Urinary bladder (tissue), 4 donors: ENCODE measurements around the gene ANKZF1. TPM values are rescaled to one million over a fixed set of nuclear protein-coding genes. Genes with fewer than 3 reads are reported as not detected.

Experiments
- DNase-seq: peaks from one replicate; pipeline ENCODE4 v3.0.0-alpha.2; 2015; ENCODE audit errors: extremely low spot score
- H3K27ac ChIP-seq: one replicate; pipeline ENCODE4 v1.5.1; 2013; ENCODE audit warnings: low read depth, mild to moderate bottlenecking, moderate library complexity
- H3K36me3 ChIP-seq: one replicate; pipeline ENCODE4 v1.6.1; 2013; ENCODE audit warnings: mild to moderate bottlenecking, moderate library complexity; ENCODE audit not compliant: insufficient read depth
- H3K4me1 ChIP-seq: one replicate; pipeline ENCODE4 v1.6.1; 2013; ENCODE audit warnings: mild to moderate bottlenecking, moderate library complexity; ENCODE audit not compliant: insufficient read depth
- H3K4me3 ChIP-seq: one replicate; pipeline ENCODE4 v1.5.1; 2013; ENCODE audit warnings: low read depth, low read length
- WGBS: extraction: QIAGEN DNeasy Blood & Tissue Kit; methylation state at CpG from one replicate; pipeline ENCODE4 v1.1.7; 2013; 5-methylcytosine and 5-hydroxymethylcytosine counted together
- polyA plus RNA-seq: library from polyadenylated mRNA; stranded (reverse); fragments of 200-250 nt; gene quantifications from one replicate; pipeline ENCODE4 v1.2.3, GENCODE V29; 2013
- total RNA-seq: library from RNA; depleted of rRNA; stranded (reverse); fragments of >200 nt; gene quantifications from one replicate; pipeline ENCODE4 v1.2.3, GENCODE V29; 2014
- donor health status: healthy with polysubstance abuse.
- donor health status: healthy.

The ANKZF1 gene
- total and polyA plus RNA-seq, 2 donors, result 22.3 to 30.6 TPM

DNA sequence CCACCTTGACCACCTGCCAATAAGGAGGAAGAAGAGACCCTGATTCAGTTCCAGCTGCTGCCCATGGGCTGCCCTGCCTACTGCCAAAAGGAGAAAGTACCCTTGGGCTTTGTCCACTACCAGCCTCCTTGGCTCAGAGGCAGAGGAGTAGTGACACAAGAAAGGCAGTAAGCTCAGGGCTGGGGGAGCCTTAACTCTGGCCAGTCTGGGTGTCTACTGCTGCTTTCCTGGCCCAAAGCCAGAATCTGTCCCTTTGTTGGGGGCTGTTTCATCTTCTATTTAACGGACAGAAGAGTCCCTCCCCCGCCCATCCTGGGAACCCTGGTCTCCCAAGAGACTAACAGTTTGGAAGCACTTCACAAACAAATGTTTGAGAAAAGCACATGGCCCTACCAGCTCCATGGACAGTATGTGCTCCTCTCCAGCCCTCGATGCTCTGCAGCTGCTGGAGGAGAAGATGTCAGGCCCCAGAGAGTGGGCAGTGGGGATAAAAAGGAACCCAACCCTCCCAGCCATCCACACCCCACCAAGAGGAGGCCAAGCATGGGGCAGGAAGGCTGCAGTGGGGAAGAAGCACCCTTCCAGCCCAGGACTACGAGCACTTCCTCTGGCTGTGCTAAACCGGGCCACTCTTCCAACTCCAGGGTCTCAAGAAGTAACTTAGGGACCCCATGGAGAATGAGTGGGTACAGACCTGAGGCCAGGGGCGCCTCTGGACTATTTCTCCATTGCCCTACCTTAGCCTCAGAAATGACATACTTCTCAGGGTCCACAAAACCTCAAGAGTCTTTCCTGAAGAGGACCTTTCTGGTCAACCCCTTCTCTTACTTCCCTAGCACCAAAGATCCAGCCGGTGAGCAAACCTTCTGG, 1.3 kb upstream of the ANKZF1 start:
- 40% methylated on average over 7 of the region's 7 CpGs for WGBS
- Histone ChIP-seq H3K4me3 (peak overlapping the region; percentile 90), H3K36me3 (peaks cover 4% of the 10 kb centered on the region), H3K4me1 (no peaks in the 10 kb centered on the region), H3K27ac (peak overlapping the region; percentile 79)
- DNase-seq, result no peak

DNA sequence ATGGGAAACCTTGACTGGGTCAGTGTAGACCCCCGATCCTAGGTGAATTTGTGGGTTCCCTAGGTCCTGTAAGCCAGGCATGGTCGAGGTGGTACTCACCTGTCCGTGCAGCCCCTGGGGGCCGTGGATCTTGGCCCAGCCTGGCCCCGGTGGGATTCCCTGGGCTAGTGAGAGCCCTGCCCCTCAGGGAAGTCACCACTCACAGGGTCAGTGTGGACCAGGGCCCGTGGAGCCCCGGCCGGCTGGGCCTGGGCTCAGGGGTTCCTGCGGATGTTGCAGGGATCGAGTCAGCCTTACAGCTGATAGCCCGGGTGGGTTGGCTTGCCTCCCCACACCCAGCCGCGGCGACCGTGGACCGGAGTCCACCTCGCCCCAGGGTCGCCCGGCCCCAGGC, 698 bp upstream of the ANKZF1 start:
- 3% methylated on average over 19 of the region's 19 CpGs for WGBS
- no peak for DNase-seq
- H3K36me3 ChIP-seq, result peaks cover 8% of the 10 kb centered on the region
- peak overlapping the region; percentile 79 for H3K27ac ChIP-seq
- no peaks in the 10 kb centered on the region for H3K4me1 ChIP-seq
- H3K4me3 ChIP-seq, result peak overlapping the region; percentile 90

DNA sequence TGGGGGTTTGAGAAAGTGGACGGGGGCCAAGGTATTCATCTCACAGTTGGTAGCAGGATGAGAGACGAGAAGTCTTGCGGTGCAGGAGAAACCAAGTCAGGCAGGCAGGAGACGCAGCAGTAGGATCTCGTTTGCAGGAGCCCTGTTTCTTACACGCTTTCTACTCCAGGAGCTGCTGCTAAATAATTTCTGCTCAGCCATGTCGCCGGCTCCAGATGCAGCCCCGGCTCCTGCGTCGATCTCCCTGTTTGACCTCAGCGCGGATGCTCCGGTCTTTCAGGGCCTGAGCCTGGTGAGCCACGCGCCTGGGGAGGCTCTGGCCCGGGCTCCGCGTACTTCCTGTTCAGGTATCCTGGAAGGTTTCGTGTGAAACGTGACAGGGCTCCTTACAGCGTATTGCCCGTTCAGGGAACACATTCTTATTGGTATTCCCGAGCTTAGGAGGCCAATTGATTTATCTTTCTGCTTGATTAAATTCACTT, 494 bp downstream of the ANKZF1 start:
- peaks cover 10% of the 10 kb centered on the region for H3K36me3 ChIP-seq
- H3K4me1 ChIP-seq, result no peaks in the 10 kb centered on the region
- under 1% methylated on average over 24 of the region's 24 CpGs for WGBS
- H3K27ac ChIP-seq, result peak overlapping the region; percentile 85
- no peak for DNase-seq
- peak overlapping the region; percentile 56 for H3K4me3 ChIP-seq

DNA sequence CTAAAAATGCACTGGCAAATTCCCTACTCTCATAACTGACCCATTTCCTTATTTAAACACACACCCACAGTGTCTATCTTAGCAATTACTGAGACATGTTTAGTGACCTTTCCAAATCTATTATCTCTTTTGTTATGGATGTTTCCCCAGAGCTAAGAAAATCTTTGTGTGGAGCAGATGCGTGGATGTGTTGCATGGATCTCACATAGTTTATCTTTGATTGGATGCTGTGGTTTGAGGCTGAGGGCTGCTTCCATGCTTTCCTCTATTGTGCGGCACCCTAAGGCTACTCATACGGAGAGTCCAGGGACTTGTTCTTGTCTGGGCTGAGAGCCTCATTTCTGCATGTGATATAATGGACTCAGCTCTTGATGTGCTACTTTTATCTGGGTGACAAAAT, 4.7 kb downstream of the ANKZF1 start:
- Histone ChIP-seq H3K36me3 (peaks cover 10% of the 10 kb centered on the region), H3K4me3 (no peak overlapping the region), H3K27ac (no peak overlapping the region), H3K4me1 (no peaks in the 10 kb centered on the region)
- 91% methylated on average over 3 of the region's 3 CpGs for WGBS
- DNase-seq, result no peak

DNA sequence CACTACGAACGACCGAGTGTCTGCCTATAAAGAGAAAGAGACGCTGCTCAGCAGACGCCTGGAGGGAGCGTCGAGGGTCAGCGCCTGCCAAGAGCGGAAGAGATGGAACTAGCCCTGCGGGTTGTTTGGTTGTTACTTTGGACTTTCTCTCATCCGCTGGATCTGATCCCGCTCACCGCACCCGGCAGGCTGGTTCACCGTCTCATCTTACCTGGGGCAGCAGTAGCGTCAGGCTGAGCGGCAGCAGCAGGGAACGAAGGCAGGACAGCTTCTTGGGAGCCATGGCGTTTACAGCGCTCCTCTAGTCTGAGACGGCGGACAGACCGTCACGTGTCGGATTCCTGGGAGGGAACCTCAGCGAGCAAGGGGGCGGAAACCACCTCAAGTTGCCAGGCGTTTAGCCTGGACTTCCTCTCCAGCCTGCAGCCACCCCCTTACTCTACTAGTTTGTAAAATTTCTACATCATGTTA, 13.7 kb downstream of the ANKZF1 start:
- Histone ChIP-seq H3K4me1 (no peaks in the 10 kb centered on the region), H3K36me3 (no peaks in the 10 kb centered on the region), H3K27ac (peak overlapping the region; percentile 25), H3K4me3 (no peak overlapping the region)
- WGBS, result 39% methylated on average over 28 of the region's 28 CpGs
- DNase-seq, result no peak

DNA sequence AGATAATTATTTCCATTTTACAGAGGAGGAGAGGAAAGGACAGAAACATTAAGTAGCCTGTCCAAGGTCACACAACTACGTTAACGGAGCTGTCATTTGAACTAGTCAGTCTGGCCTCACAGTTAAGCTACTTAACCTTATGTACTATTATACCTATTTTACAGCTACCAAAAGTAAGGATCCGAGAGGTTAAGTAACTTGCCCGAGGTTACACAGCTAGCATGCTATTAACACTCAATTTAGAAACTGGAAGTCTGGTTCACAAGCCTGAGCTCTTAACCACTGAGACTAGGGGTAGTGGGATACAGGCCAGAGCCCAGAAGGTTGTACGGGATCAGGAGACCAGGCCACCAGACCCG, 15.2 kb downstream of the ANKZF1 start:
- peak overlapping the region; percentile 80 for H3K4me3 ChIP-seq
- peak overlapping the region; percentile 85 for H3K27ac ChIP-seq
- H3K36me3 ChIP-seq, result no peaks in the 10 kb centered on the region
- no peak for DNase-seq
- H3K4me1 ChIP-seq, result no peaks in the 10 kb centered on the region
- 42% methylated on average over 6 of the region's 6 CpGs for WGBS

DNA sequence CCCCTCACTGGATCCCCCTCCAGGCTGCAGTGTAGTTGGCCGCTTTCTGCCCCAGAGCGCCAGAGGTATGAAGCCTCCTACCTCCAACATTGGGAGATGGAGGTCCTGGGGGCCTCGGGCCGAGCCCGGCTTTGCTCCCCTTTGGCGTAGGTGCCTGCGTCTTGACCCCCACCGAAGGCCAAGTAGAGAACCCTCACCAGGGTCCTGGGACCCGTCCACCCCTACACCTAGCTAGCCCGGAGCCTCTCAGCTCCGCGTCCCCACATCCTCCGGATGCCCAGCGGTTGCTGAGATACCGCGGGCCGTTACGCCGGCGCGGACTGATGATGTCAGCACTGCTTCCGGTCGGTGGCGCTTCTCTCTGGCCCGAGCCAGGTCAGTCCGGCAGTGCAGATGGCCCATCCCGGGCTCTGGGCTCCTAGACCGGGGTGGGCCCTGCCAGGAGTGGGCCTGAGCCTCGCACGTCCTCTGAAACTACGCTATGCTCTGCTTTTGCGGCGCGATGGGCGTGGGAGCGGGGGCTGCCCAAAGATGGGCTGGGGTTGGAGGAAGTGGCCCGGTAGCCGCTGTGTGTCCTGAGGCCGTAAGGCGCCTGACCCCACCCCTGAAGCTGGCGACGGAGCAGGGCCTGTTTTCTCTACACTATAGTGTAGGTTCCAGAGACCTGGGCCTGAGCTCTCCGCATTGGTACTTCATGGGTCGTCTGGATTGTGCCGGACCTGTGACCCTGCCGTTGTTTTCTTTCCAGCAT, 15.7 kb downstream of the ANKZF1 start, which contains the start of the genes GLB1L and STK16:
GLB1L (minus strand) TSS at position 297 of the 751 bp plus-strand sequence. CDS start 1,871 bp downstream, outside the sequence.
STK16 (plus strand) TSS at position 332 of the 751 bp plus-strand sequence. CDS start 521 bp downstream, outside the sequence.
- peak within 1 kb of the TSS; percentile 95 for H3K27ac ChIP-seq
- H3K4me1 ChIP-seq, result no peaks in the 10 kb centered on the region
- peak; percentile 75 for DNase-seq
- H3K4me3 ChIP-seq, result peak within 1 kb of the TSS; percentile 80
- WGBS, result under 1% methylated on average over 46 of the region's 46 CpGs
- H3K36me3 ChIP-seq, result no peaks in the 10 kb centered on the region

DNA sequence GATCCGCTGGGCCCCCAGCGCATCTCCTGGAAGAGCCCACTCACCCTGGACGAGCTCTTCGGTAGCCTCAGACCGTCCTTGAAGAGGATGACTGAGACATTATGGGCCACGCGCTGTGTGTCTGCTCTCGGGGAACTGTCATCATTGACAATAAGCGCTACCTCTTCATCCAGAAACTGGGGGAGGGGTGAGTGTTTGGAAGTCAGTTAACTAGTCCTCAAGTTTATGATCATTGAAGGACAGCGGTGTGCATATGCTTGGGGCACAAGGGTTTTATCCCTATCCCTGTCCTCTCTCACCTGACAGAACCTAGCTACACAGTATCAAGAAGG, 16.3 kb downstream of the ANKZF1 start:
- H3K36me3 ChIP-seq, result no peaks in the 10 kb centered on the region
- H3K27ac ChIP-seq, result peak overlapping the region; percentile 95
- 13% methylated on average over 10 of the region's 10 CpGs for WGBS
- DNase-seq, result no peak
- no peaks in the 10 kb centered on the region for H3K4me1 ChIP-seq
- H3K4me3 ChIP-seq, result peak overlapping the region; percentile 80

DNA sequence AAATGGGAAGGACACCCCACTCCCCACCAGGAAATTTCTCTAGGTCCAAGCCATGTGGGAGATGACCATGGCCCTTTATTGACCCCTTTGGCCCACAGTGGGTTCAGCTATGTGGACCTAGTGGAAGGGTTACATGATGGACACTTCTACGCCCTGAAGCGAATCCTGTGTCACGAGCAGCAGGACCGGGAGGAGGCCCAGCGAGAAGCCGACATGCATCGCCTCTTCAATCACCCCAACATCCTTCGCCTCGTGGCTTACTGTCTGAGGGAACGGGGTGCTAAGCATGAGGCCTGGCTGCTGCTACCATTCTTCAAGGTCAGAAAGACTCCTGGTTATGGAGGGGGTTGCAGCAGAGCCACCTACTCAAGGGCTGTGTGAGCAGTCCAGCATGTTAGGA, 17.0 kb downstream of the ANKZF1 start:
- Histone ChIP-seq H3K4me3 (no peak overlapping the region), H3K4me1 (no peaks in the 10 kb centered on the region), H3K27ac (no peak overlapping the region), H3K36me3 (no peaks in the 10 kb centered on the region)
- no peak for DNase-seq
- 95% methylated on average over 10 of the region's 10 CpGs for WGBS

DNA sequence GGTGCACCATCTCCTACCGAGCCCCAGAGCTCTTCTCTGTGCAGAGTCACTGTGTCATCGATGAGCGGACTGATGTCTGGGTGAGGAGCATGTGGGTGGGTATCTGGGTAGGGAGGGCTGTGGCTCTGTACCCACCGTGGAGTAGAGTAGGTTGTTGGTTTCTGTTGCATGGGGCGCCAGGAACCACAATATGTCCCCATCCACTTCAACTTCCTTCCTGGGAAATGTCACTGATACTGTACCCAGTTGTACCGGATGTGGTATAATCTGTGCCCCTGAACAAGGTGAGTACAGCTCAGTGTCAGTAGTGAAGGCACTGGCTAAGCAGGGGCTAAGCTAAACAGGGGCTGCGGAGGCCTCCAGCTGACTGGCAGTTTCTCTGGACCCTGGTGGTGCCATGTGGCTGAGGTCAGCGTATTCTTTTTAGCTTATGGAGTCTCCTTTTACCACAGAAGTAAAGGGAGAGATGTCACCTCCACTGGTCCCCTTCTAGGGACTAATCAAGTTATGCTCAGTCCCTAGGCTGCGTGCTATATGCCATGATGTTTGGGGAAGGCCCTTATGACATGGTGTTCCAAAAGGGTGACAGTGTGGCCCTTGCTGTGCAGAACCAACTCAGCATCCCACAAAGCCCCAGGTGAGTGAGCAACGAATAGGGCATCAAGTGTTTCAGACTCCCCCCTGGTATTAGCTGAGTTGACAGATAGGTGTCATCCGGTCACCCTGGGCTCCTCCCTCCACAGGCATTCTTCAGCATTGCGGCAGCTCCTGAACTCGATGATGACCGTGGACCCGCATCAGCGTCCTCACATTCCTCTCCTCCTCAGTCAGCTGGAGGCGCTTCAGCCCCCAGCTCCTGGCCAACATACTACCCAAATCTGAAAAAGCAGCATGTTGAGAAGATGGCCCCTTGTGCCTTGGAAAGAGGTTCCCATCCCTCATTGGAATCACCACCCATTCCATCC, 18.4 kb downstream of the ANKZF1 start:
- Histone ChIP-seq H3K4me1 (no peaks in the 10 kb centered on the region), H3K36me3 (no peaks in the 10 kb centered on the region), H3K27ac (no peak overlapping the region), H3K4me3 (no peak overlapping the region)
- WGBS, result 86% methylated on average over 17 of the region's 17 CpGs
- DNase-seq, result no peak

DNA sequence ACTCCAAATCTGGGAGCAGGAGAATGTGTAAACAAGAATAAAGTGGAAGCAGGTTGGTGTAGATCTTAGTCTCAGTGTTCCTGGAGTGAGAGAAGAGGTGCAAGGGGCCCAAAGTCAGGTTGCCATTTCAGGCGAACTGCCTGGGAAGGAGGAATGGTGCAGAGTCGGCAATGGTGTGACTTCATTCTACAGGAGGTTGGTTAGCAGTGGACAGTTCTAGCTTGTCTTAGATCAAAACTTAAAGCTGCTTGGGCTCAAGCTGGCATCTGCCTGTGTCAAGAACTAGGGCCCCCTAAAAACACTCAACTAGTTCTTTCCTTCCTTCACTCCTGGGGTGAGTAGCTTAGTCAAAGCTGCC, 19.2 kb downstream of the ANKZF1 start:
- H3K4me3 ChIP-seq, result no peak overlapping the region
- peak overlapping the region; percentile 71 for H3K27ac ChIP-seq
- no peak for DNase-seq
- H3K36me3 ChIP-seq, result no peaks in the 10 kb centered on the region
- WGBS, result 77% methylated on average over 2 of the region's 2 CpGs
- H3K4me1 ChIP-seq, result no peaks in the 10 kb centered on the region

DNA sequence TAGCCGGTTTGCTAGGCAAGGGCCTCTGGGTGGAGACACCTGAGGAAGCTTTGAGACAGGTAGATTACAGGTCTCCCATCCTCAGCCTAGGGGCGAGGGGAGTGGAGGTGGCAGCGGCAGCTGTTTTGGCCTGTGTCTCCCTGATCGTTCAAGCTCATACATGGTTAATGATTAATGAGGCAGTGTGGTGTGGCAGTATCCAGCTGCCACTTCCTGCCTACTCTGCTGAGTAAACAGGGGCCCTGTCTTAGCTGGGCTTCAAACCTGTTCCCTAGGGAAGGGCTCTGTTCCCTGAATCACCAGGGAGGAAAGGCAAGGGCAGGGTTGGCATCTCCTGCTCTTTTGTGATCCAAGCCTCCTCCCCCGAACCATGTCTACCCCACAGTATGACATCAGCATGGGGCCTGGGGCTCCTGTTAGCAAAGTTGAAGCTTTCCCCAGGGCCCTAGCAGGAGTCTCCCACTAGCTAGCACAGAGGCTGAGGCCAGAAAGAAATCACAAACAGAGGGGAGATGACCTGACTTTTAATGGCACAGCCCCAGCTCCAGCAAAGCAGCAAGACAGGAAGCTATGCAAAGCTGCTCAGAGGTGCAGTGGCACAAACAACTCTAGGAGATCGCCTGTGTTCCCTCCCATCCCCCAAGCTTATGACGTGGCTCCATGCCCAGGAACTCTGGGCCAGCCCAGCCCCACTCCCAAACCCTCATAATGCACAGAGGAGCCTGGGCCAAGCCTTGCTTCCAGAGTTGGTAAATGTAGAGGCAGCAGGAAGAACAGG, 19.8 kb downstream of the ANKZF1 start:
- DNase-seq, result peak; percentile 76

More for the DNA sequence above, 19.8 kb downstream of the ANKZF1 start:
- Histone ChIP-seq H3K36me3 (no peaks in the 10 kb centered on the region), H3K4me1 (no peaks in the 10 kb centered on the region), H3K27ac (peak overlapping the region; percentile 71), H3K4me3 (no peak overlapping the region)
- 24% methylated on average over 7 of the region's 7 CpGs for WGBS
